NCI-H2227 treated with DMSO at 0.1 percent for 48 hours (cell line): ENCODE results near the gene DLGAP4.

Experiments
- DNase-seq: peaks from one replicate; lab custom pipeline; 2025; lab: John Stamatoyannopoulos, UW

DLGAP4 gene

GRCh38 chr20:36305602-36306551, at the start of gene DLGAP4:
DLGAP4 (plus strand) TSS chr20:36306339; CDS start chr20:36431718, 125,379 bp downstream.
- DNase-seq: no peak

- no peak for DNase-seq
Measured at GRCh38 chr20:36259177-36260061, 46.7 kb upstream of the DLGAP4 start.

DNA sequence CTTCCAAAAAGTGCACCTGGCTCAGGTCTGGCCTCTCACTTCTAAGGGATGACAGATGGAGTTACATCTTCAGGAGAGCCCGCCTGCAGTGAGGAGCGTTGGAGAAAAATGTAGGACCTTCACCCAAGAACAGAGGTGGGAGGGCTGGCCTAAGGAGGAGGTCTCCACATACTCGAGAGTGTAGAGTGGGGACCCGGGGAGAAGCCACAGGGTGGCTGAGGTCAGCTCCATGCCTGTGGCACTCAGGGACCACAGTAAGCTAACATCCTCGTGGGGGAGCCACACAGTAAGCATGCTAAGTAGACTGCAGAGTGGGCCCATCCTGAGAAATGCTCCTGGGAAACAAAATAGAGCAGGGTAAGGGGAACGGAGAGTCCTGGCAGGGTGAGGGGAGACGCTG, 45.8 kb upstream of the DLGAP4 start:
- DNase-seq: no peak

GRCh38 chr20:36261389-36262105, 44.6 kb upstream of the DLGAP4 start:
- no peak for DNase-seq

- no peak for DNase-seq
Measured at GRCh38 chr20:36262440-36262839, 43.7 kb upstream of the DLGAP4 start.

DNA sequence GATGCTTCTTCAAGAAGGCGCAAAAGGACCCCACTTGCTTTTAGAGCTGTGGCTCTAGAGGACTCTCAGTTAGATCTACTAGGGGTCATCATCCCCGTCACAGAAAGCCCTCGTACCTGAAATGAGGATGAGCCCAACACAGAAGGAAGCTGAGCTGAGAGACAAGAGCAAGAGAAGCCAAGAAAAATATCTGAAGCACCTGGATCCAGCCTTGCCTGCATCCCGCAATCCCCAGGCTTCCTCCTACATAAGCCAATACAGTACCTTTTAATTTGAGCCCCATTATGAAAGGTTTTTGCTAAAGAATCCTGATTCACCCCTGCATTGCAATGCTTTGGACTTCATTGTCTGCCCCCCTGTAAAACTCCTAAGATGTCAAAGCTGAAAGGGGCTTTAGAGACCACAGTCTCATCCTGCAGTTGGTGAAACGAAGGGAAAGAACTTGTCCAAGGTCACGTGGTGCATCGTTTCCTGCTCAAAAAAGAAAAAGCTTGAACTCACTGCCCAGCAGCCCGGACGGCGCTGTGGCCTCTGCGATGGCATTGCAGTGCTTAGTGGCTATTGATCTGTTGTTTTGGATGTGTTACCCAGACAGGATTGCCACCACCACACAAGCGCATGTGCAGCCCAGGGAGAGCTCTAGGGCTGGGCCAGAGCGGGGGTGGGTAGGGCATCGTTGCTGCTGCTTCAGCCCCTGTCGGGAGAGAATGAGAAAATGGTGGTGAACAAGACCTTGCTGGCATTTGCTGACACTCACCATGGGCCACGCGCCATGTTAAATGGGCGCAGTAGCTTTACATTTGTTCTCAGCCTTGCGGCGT, 41.5 kb upstream of the DLGAP4 start:
- no peak for DNase-seq

DNA sequence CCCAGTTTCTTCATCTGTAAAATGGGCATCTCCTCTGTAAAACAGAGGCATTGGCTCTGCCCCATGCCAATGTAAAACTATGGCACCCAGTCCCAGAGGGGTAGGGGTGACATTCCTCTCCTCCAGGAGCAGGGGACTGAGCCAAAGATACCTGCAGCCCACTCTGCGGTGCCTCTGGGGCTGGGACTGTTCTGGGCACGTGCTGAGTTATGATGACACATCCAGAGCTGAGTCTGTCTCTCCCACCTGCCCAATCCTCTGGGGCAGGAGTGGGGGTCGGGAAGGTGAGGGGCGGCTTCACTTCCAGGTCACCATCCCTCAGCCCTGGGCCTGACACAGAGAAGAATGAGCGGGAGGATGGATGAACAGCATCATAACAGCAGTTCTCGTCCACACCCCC, 40.0 kb upstream of the DLGAP4 start:
- no peak for DNase-seq

DNA sequence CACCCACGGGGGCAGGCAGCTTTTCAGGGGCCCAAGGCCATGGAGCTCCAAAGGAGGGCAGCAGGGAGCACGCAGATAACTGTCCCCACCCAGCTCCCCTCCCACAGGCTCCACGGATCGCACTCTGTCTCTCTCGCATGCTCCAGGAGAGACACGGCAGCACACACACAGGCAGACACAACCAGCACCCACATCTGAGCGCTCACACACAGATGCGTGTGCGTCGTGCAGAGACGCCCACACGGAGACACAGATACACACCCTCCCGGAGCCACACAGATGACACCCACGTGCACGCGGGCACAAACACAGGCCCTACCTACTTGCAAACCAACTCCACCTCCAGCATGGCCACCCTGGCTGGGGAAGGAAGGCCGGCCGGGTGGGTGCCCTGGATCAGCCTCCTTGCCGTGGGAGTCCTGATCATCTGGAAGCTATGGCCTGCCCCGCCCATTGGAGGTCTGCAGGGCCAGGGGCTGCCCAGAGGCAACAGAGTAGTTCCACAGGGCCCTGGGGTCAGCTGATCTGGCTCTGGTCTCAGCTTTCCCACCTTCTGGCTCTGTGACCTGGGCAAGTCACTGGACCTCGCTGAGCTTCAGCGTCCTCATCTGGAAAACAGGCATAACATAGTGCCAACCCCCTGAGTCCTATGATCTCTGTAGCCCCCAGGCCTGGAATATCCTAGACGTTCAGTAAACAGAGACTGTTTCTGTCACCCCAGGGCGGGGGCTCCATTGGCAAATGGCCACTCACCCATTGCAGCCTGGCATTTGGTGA, 38.3 kb upstream of the DLGAP4 start:
- DNase-seq: no peak

GRCh38 chr20:36268440-36269342, 37.4 kb upstream of the DLGAP4 start:
- no peak for DNase-seq

DNA sequence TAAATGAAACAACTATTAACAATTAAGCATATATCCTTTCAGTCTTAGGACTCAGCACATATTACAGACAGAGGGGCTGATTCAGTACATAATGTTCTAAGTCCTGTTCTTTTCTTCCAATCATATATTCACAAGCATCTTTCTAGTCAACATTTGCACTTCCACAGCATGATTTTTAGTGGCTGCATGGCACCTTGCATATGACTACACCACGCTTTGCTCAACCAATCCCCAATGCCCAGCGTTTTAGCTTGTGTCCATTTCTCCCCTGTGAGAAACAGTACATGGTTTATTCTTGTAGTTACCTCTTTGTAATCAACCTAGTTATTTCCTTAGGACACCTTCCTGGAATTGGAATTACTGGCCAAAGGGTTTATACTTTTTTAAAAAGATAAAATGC, 36.6 kb upstream of the DLGAP4 start:
- DNase-seq: no peak

DNA sequence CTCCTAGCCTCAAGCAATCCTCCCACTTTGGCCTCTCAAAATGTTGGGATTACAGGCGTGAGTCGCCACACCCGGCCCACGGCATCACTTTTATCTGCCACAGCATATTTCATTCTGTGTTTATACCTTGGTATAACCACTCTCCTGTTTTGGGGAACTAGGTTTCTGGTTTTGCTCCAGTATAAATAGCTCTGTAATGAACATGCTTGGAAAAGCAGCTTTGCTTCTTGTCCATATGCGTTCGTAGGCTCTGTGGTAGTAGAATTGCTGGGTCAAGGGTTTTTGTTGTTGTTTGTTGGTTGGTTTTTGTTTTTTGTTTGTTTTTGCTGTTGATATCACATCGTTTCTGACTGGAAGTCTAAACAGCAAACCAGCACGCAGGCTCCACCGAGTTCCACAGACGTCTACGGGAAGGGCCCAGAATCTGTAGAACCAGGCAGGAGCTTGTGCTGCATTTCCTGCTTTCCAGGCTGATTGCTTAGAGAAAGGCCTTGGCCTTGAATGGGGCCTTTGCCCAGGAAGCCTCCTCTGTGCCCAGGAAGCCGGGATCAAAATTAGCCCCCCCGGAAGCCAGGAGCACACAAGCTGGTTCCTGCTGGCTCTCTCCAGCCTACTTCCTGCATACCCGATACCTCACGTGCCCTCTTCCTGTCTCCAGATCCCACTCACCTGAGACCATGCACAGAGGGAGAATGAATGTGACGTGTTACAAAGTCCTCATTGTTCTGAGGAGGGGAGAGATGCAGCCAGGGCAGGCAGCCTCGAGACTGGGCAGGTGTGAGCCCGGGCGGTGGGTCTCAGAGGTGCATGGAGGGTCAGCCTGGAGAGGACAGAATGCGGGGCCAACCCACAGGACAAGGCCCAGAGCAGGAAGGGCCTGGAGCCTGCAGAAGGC, 35.1 kb upstream of the DLGAP4 start:
- no peak for DNase-seq

GRCh38 chr20:36271639-36272546, 34.2 kb upstream of the DLGAP4 start:
- no peak for DNase-seq

GRCh38 chr20:36272547-36273220, 33.5 kb upstream of the DLGAP4 start:
- no peak for DNase-seq

- DNase-seq: no peak
Measured at GRCh38 chr20:36273414-36274180, 32.5 kb upstream of the DLGAP4 start.

DNA sequence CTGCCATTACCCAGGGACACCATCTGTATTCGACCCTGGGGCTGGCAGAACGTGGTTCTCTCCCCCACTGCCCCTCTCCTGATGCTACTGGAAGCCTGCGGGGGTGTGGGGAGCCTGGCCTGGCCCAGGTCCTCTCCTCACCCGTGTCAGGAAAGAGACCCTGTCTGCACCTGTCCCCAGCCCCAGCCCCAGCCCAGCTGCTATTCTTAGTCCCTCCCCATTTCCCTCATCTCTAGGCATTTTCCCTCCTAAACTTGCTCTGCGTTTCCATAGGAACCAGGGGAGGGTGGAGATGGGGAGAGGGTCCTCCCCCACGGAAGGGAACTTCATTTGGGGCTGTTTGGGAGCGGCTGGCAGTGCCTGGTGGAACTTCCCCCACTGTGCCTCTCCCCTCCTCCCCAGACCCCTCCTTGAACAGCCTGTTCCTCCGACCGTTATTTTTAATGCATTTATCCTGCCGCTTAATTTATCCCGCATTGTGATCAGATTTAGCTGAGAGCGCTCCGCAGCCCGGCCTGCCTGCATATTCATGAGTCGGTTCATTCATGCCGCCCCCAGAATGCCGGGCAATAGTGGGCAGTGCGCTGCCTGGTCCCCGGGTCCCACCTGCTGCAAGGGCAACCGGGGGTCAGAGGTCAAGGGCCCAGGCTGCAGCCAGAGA, 31.8 kb upstream of the DLGAP4 start:
- DNase-seq: peak; percentile 25
